ENCODE results near the gene HNRNPAB.

DNA sequence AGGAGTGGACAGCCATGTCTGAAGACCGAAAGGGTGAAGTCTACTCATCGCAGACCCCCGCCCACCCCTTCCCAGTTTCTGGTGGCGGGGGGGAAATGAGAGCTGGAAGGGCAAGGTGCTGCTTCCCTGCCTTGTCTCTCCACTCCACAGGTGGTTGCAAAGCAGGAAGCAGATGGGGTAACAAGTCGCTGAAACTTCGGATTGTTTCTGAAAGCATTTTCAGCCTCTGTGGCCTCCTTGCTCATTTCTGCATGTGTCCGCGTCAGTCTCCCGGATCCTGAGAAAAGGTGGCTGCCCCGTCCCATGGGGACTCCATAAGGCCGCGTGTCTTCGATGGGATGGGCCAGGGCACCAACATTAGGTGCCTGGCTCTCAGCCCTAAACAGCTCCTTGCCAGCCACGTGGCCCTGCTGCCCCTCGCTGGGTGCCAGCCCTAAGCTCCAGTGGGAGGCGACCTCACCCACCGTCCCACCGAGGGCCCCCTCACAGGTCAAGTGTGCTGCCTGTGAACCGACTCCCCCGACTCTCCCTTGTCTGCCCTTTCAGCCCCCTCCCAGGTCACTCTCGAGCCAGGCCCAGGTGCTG lies 27.3 kb downstream of the HNRNPAB start:
- TF ChIP-seq, protein P1, sequence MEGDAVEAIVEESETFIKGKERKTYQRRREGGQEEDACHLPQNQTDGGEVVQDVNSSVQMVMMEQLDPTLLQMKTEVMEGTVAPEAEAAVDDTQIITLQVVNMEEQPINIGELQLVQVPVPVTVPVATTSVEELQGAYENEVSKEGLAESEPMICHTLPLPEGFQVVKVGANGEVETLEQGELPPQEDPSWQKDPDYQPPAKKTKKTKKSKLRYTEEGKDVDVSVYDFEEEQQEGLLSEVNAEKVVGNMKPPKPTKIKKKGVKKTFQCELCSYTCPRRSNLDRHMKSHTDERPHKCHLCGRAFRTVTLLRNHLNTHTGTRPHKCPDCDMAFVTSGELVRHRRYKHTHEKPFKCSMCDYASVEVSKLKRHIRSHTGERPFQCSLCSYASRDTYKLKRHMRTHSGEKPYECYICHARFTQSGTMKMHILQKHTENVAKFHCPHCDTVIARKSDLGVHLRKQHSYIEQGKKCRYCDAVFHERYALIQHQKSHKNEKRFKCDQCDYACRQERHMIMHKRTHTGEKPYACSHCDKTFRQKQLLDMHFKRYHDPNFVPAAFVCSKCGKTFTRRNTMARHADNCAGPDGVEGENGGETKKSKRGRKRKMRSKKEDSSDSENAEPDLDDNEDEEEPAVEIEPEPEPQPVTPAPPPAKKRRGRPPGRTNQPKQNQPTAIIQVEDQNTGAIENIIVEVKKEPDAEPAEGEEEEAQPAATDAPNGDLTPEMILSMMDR (IDR thresholded peaks at IDR 0.05) = no peak
- TF ChIP-seq EP300 (IDR thresholded peaks at IDR 0.05) (no peak), POLR2A (IDR thresholded peaks at IDR 0.05) (no peak)
